ENCODE data around the gene WLS. TPM values are rescaled to one million over a fixed set of nuclear protein-coding genes. Genes with fewer than 3 reads are reported as not detected.
"Not testable (repeated sequence)": the region's sequence is repeated elsewhere in the genome, so short reads cannot be mapped to it uniquely, and the experiment has no call there.

The WLS gene
- total RNA-seq, 4 donors from 2014 or later, result 44.1 to 160 (median 76.8) TPM

DNA sequence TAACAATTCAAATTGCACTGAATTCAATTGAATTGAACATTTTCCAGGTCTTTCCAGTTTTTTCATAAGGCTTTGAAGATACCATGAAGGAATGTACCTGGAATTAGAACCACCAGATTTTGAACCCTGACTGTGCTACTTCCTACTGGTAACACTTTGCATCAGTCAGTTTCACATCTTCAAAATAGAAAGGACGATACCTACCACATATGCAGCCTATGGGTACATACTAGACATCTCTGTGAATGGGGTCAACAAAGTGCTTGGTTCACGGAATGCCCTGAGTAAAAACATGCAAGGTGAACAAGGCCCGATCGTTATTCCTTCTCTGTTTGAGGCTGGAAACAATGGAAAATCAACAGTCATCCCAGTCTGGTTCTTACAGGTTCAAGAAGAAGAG lies 41.2 kb upstream of the WLS start:
- no peak overlapping the region for H3K27ac ChIP-seq
- no peaks in the 10 kb centered on the region for H3K9me3 ChIP-seq
- intact Hi-C loops (cut with DNase I; ENCODE audit: low total_unique reads), result no loop called here
- H3K4me1 ChIP-seq, result no peaks in the 10 kb centered on the region
- no peaks in the 10 kb centered on the region for H3K36me3 ChIP-seq
- TF ChIP-seq, protein P1, sequence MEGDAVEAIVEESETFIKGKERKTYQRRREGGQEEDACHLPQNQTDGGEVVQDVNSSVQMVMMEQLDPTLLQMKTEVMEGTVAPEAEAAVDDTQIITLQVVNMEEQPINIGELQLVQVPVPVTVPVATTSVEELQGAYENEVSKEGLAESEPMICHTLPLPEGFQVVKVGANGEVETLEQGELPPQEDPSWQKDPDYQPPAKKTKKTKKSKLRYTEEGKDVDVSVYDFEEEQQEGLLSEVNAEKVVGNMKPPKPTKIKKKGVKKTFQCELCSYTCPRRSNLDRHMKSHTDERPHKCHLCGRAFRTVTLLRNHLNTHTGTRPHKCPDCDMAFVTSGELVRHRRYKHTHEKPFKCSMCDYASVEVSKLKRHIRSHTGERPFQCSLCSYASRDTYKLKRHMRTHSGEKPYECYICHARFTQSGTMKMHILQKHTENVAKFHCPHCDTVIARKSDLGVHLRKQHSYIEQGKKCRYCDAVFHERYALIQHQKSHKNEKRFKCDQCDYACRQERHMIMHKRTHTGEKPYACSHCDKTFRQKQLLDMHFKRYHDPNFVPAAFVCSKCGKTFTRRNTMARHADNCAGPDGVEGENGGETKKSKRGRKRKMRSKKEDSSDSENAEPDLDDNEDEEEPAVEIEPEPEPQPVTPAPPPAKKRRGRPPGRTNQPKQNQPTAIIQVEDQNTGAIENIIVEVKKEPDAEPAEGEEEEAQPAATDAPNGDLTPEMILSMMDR (IDR thresholded peaks at IDR 0.05), result no peak
- no peak for TF ChIP-seq POLR2A (IDR thresholded peaks at IDR 0.05)
- H3K4me3 ChIP-seq, result no peak overlapping the region
- DNase-seq, result no peak
- no peaks in the 10 kb centered on the region for H3K27me3 ChIP-seq

DNA sequence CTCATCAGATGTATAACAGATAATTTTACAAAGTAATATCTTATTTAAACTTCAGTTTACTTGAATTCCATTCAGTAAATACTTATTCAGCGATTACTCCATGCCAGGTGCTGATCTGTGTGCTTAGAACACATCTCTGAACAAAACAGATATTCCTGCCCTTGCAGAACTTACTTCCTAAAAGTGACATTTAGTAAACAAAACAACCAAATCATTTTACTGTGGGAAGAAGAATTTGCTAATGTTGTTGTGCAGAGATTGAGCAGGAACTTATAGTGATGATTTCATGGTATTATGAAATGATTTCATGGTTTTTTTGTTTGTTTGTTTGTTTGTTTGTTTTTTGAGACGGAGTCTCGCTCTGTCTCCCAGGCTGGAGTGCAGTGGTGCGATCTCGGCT lies 39.3 kb upstream of the WLS start:
- intact Hi-C loops (cut with DNase I; ENCODE audit: low total_unique reads), result no loop called here
- H3K9me3 ChIP-seq, result no peaks in the 10 kb centered on the region
- no peaks in the 10 kb centered on the region for H3K36me3 ChIP-seq
- no peaks in the 10 kb centered on the region for H3K27me3 ChIP-seq
- no peaks in the 10 kb centered on the region for H3K4me1 ChIP-seq
- no peak overlapping the region for H3K4me3 ChIP-seq
- no peak for DNase-seq
- TF ChIP-seq, protein P1 (IDR thresholded peaks at IDR 0.05), result no peak
- TF ChIP-seq POLR2A (IDR thresholded peaks at IDR 0.05), result no peak
- H3K27ac ChIP-seq, result no peak overlapping the region

DNA sequence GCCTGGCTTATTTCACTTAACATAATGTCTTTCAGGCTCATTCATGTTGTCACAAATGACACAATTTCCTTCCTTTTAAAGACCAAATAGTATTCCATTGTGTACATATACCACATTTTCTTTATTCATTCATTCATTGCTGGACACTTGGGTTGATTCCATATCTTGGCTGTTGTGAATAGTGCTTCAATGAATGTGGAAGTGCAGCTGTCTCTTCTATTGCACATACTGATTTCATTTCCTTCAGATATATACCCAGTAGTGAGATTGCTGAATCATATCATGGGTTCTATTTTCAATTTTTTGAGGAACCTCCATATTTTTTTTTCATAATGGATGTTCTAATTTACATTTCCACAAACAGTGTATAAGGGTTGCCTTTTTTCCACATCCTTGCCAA lies 38.6 kb upstream of the WLS start:
- no peaks in the 10 kb centered on the region for H3K4me1 ChIP-seq
- H3K9me3 ChIP-seq, result no peaks in the 10 kb centered on the region
- no peak for TF ChIP-seq POLR2A (IDR thresholded peaks at IDR 0.05)
- TF ChIP-seq, protein P1 (IDR thresholded peaks at IDR 0.05), result no peak
- H3K27me3 ChIP-seq, result no peaks in the 10 kb centered on the region
- H3K4me3 ChIP-seq, result no peak overlapping the region
- intact Hi-C loops (cut with DNase I; ENCODE audit: low total_unique reads), result no loop called here
- H3K36me3 ChIP-seq, result no peaks in the 10 kb centered on the region
- DNase-seq, result no peak
- no peak overlapping the region for H3K27ac ChIP-seq

DNA sequence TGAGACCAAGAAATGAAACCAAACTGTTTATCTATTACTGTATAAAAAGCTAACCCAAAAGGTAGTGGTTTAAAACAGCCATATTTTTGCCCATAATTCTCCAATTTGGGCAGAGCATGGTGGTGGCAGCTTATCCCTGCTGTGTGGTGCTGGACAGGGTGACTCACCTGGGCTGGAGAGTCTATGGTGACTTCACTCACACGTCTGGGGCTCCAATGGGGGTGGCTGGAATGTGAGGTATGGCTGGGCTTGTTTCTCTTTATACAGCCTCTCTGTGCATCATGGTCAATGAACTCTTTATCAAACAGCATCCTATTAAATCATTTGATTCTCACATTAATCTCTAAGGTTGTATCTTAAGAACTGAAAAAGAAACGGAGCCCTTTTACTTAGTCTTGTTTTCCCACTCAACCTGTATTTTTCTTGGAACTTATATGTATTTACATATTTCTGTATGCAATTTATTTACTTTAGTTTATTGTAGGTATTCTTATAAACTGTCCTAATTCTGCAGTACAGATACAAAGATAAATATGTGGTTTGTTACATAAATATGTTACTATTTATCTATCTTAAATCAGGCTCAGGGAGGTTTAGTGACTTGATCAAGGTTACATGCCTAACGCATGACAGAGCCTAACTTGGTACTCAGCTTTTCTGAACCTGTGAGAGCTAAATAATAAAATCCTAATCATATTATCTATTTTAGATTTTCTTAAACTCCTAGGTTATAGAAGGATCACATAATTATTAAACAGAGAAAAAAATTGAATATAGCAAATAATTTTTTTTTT lies 37.5 kb upstream of the WLS start:
- Histone ChIP-seq H3K9me3 (no peaks in the 10 kb centered on the region), H3K27me3 (no peaks in the 10 kb centered on the region), H3K27ac (no peak overlapping the region), H3K4me1 (no peaks in the 10 kb centered on the region), H3K4me3 (no peak overlapping the region), H3K36me3 (no peaks in the 10 kb centered on the region)
- no peak for DNase-seq
- intact Hi-C loops (cut with DNase I; ENCODE audit: low total_unique reads), result no loop called here
- TF ChIP-seq, protein P1 (IDR thresholded peaks at IDR 0.05), result no peak
- no peak for TF ChIP-seq POLR2A (IDR thresholded peaks at IDR 0.05)

DNA sequence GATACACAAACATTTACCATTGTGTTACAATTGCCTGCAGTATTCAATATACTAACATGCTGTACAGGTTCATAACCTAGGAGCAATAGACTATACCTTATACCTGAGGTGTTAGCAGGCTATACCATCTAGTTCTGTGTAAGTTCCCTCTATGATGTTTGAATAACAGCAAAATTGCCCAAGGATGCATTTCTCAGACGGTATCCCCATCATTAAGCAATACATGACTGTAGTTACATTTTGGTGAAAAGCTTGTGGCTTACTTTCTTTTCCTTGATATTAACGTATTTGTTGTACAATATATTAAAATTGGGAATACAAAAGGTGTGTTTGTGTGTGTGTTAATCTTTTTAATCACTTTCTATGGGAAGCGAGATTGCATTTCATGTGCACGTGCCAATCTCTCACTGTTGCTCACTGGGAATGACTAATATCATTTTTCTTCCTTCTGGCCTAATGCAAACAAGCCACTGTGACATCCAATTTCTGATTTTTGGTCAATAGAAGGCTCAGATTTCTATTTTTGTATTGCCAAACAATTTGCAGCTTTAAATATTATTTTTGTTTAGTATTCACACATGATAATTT lies 36.7 kb upstream of the WLS start:
- Histone ChIP-seq H3K9me3 (no peaks in the 10 kb centered on the region), H3K27ac (no peak overlapping the region), H3K4me3 (no peak overlapping the region), H3K27me3 (no peaks in the 10 kb centered on the region), H3K4me1 (no peaks in the 10 kb centered on the region), H3K36me3 (no peaks in the 10 kb centered on the region)
- DNase-seq, result no peak
- no peak for TF ChIP-seq POLR2A (IDR thresholded peaks at IDR 0.05)
- TF ChIP-seq, protein P1 (IDR thresholded peaks at IDR 0.05), result no peak
- intact Hi-C loops (cut with DNase I; ENCODE audit: low total_unique reads), result no loop called here

DNA sequence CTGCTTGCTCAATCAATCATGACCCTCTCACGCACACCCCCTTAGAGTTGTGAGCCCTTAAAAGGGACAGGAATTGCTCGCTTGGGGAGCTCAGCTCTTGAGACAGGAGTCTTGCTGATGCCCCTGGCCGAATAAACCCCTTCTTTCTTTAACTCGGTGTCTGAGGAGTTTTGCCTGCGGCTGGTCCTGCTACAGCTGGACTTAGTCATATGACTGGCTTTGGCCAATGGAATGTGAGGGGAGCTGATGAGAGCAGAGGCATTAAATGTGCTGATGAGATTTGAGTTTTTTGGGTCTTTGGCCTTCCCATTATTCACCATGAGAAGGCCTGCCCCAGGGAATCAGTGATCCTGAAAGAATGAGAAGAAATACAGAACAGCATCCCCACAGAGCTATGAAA lies 24.5 kb upstream of the WLS start:
- H3K4me1 ChIP-seq; intact Hi-C loops (cut with DNase I; ENCODE audit: low total_unique reads); H3K27ac ChIP-seq; H3K9me3 ChIP-seq; H3K36me3 ChIP-seq; DNase-seq; H3K4me3 ChIP-seq; H3K27me3 ChIP-seq: not testable (repeated sequence)
